Measurements from ENCODE around the gene KAT6B.

- TF ChIP-seq CTCF (IDR thresholded peaks at IDR 0.05) (no peak), POLR2A (IDR thresholded peaks at IDR 0.05) (no peak)
Measured at GRCh38 chr10:74982634-74982982, 156.2 kb downstream of the KAT6B start.
